ENCODE measurements around the gene TOX2. TPM values are rescaled to one million over a fixed set of nuclear protein-coding genes. Genes with fewer than 3 reads are reported as not detected.
A peak's percentile ranks its signal among the peaks of the same experiment; 100 is the strongest.

The TOX2 gene
- total RNA-seq, 1 experiment from 2014 or later: 117 TPM

- H3K27me3 ChIP-seq (replicated peaks; ENCODE audit: insufficient read depth, low read depth, low read length, poor library complexity): no peaks in the 10 kb centered on the region
- CTCF ChIA-PET: interaction anchor here (0.6 kb wide), 1 partner anchor 71 kb away, joined by 11 read pairs; no protein-coding TSS in a partner anchor
These were observed 2.3 kb downstream of the TOX2 start for GRCh38 chr20:43916881-43917371.

GRCh38 chr20:43917380-43917779, 2.7 kb downstream of the TOX2 start:
- ChIA-PET CTCF (interaction anchor here (0.6 kb wide), 1 partner anchor 70 kb away, joined by 11 read pairs; no protein-coding TSS in a partner anchor), POLR2A (ENCODE audit: low non-redundant PET) (no interaction called here)
- no peak for DNase-seq (ENCODE audit: low spot score)
- no peaks in the 10 kb centered on the region for H3K27me3 ChIP-seq (replicated peaks; ENCODE audit: insufficient read depth, low read depth, low read length, poor library complexity)
- no peak for TF ChIP-seq CTCF (conservative IDR thresholded peaks at IDR 0.05; ENCODE audit: low read depth, low read length)
- TF ChIP-seq EZH2 (IDR thresholded peaks at IDR 0.05; ENCODE audit: borderline replicate concordance, low read depth, low read length, poor library complexity, severe bottlenecking): no peak
- H3K36me3 ChIP-seq (ENCODE audit: insufficient read depth, low read length, poor library complexity, severe bottlenecking): no peaks in the 10 kb centered on the region
- intact Hi-C loops (cut with micrococcal nuclease; ENCODE audit: unreplicated experiment): no loop called here
- H3K4me3 ChIP-seq (ENCODE audit: low read depth, low read length, poor library complexity, severe bottlenecking): peak overlapping the region; percentile 64
- H3K27ac ChIP-seq (ENCODE audit: low read depth, low read length, poor library complexity, severe bottlenecking): peak overlapping the region; percentile 89
- peaks cover 10% of the 10 kb centered on the region for H3K9me3 ChIP-seq (ENCODE audit: low read depth, low read length, poor library complexity, severe bottlenecking)
- H3K4me1 ChIP-seq (ENCODE audit: insufficient read depth, low read length, poor library complexity, severe bottlenecking): peaks cover 45% of the 10 kb centered on the region
- BruUV-seq (replicated peaks): TSS peak; percentile 16

More at GRCh38 chr20:43916881-43917371, 2.3 kb downstream of the TOX2 start:
- POLR2A ChIA-PET (ENCODE audit: low non-redundant PET): no interaction called here
- Histone ChIP-seq H3K27ac (ENCODE audit: low read depth, low read length, poor library complexity, severe bottlenecking) (peak overlapping the region; percentile 89), H3K9me3 (ENCODE audit: low read depth, low read length, poor library complexity, severe bottlenecking) (peaks cover 15% of the 10 kb centered on the region), H3K4me1 (ENCODE audit: insufficient read depth, low read length, poor library complexity, severe bottlenecking) (peaks cover 40% of the 10 kb centered on the region), H3K36me3 (ENCODE audit: insufficient read depth, low read length, poor library complexity, severe bottlenecking) (no peaks in the 10 kb centered on the region), H3K4me3 (ENCODE audit: low read depth, low read length, poor library complexity, severe bottlenecking) (peak overlapping the region; percentile 64)
- intact Hi-C loops (cut with micrococcal nuclease; ENCODE audit: unreplicated experiment): no loop called here
- TF ChIP-seq CTCF (conservative IDR thresholded peaks at IDR 0.05; ENCODE audit: low read depth, low read length) (no peak), EZH2 (IDR thresholded peaks at IDR 0.05; ENCODE audit: borderline replicate concordance, low read depth, low read length, poor library complexity, severe bottlenecking) (no peak)
- peak; percentile 50 for DNase-seq (ENCODE audit: low spot score)
- no TSS peak for BruUV-seq (replicated peaks)

GRCh38 chr20:43919686-43920403, 5.2 kb downstream of the TOX2 start:
- BruUV-seq (replicated peaks): no TSS peak
- no peak overlapping the region for H3K27ac ChIP-seq (ENCODE audit: low read depth, low read length, poor library complexity, severe bottlenecking)
- DNase-seq (ENCODE audit: low spot score): no peak
- H3K4me3 ChIP-seq (ENCODE audit: low read depth, low read length, poor library complexity, severe bottlenecking): no peak overlapping the region
- no peaks in the 10 kb centered on the region for H3K27me3 ChIP-seq (replicated peaks; ENCODE audit: insufficient read depth, low read depth, low read length, poor library complexity)
- no peak for TF ChIP-seq CTCF (conservative IDR thresholded peaks at IDR 0.05; ENCODE audit: low read depth, low read length)
- no peak for TF ChIP-seq EZH2 (IDR thresholded peaks at IDR 0.05; ENCODE audit: borderline replicate concordance, low read depth, low read length, poor library complexity, severe bottlenecking)
- H3K9me3 ChIP-seq (ENCODE audit: low read depth, low read length, poor library complexity, severe bottlenecking): no peaks in the 10 kb centered on the region
- H3K36me3 ChIP-seq (ENCODE audit: insufficient read depth, low read length, poor library complexity, severe bottlenecking): no peaks in the 10 kb centered on the region
- POLR2A ChIA-PET (ENCODE audit: low non-redundant PET): no interaction called here
- CTCF ChIA-PET: no interaction called here
- H3K4me1 ChIP-seq (ENCODE audit: insufficient read depth, low read length, poor library complexity, severe bottlenecking): peaks cover 66% of the 10 kb centered on the region
- intact Hi-C loops (cut with micrococcal nuclease; ENCODE audit: unreplicated experiment): no loop called here

Data from A673 (cell line).